ENCODE results near the gene FAM20B. TPM values are rescaled to one million over a fixed set of nuclear protein-coding genes. Genes with fewer than 3 reads are reported as not detected.

Gene FAM20B
- total and polyA plus RNA-seq, 7 donors: 22.5 to 55.2 (median 48.3) TPM

DNA sequence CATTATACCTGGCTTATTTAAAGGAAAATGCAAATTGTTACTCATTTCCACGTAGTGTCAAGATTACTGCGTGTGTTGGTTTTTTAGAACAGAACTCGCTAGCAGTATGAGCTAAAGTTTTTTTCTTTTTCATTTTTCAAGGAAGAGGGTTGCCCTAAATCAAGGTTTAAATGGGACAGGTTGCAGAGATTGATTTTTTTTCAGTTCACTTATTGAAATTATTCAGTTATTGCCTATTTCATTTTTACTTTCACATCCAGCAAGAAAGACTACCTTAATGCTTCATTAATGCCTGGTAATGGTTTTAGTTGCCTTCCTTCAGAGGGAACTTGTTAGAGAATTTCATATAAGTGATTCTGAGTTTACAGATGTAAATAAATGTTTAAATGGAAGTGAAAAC is 5.6 kb downstream of the FAM20B start:
- Histone ChIP-seq H3K36me3 (ENCODE audit: insufficient read depth in 1 of 2, low read depth in 1 of 2) (no peaks in the 10 kb centered on the region), H3K27ac (peak overlapping the region; percentile 82), H3K27me3 (ENCODE audit: insufficient read depth in 3 of 3, low read length in 2 of 3) (no peaks in the 10 kb centered on the region), H3K4me1 (peaks cover 80% of the 10 kb centered on the region), H3K9me3 (no peaks in the 10 kb centered on the region), H3K4me3 (no peak overlapping the region)
- ATAC-seq: no peak
- 79 to 90% (median 85%) methylated on average over 3 of the region's 3 CpGs for WGBS, 3 donors
- TF ChIP-seq, protein P1, sequence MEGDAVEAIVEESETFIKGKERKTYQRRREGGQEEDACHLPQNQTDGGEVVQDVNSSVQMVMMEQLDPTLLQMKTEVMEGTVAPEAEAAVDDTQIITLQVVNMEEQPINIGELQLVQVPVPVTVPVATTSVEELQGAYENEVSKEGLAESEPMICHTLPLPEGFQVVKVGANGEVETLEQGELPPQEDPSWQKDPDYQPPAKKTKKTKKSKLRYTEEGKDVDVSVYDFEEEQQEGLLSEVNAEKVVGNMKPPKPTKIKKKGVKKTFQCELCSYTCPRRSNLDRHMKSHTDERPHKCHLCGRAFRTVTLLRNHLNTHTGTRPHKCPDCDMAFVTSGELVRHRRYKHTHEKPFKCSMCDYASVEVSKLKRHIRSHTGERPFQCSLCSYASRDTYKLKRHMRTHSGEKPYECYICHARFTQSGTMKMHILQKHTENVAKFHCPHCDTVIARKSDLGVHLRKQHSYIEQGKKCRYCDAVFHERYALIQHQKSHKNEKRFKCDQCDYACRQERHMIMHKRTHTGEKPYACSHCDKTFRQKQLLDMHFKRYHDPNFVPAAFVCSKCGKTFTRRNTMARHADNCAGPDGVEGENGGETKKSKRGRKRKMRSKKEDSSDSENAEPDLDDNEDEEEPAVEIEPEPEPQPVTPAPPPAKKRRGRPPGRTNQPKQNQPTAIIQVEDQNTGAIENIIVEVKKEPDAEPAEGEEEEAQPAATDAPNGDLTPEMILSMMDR (IDR thresholded peaks at IDR 0.05): no peak
- intact Hi-C loops (cut with DNase I): loop anchor here in 1 of 2 donors (5.0 kb wide), 1 partner anchor 161 kb away; no protein-coding TSS in a partner anchor
- DNase-seq: no peak

DNA sequence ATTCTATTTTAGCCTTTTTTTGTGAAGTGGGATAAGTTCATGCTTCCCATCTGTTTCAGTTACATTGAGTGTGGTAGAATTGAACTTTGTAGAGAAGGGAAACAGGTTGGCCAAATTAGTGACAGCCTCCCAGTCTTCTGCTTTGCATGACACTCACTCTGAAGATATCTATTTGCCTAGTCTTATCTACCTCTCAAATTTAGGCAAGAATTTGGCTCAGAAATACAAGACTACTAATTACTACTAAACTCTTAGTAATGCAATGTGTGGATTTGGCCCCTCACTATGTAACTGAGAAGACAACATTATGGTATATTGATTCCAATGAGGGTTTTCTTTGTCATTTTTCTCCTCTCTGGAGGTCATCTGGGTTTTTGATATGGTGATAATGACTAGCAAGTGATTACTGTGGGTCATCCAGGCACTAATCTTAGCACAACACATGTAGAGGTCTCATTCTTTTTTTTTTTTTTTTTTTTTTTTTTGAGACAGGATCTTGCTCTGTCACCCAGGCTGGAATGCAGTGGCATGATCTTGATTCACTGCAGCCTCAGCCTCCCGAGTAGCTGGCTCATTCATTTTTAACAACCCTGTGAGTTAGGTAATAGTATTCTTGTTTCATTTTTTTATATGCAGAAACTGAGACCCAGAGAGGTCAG is 6.3 kb downstream of the FAM20B start:
- Histone ChIP-seq H3K4me1 (peaks cover 77% of the 10 kb centered on the region), H3K9me3 (no peaks in the 10 kb centered on the region), H3K36me3 (ENCODE audit: insufficient read depth in 1 of 2, low read depth in 1 of 2) (no peaks in the 10 kb centered on the region), H3K4me3 (peak overlapping the region; percentile 19), H3K27me3 (ENCODE audit: insufficient read depth in 3 of 3, low read length in 2 of 3) (no peaks in the 10 kb centered on the region), H3K27ac (peak overlapping the region; percentile 82)
- intact Hi-C loops (cut with DNase I): loop anchor here in 1 of 2 donors (5.0 kb wide), 1 partner anchor 160 kb away; no protein-coding TSS in a partner anchor
- ATAC-seq (peak; percentile 67 to 85 (median 76)), DNase-seq (no peak)
- WGBS, 3 donors: 13 to 21% (median 14%) methylated on average over 1 of the region's 1 CpG
- TF ChIP-seq, protein P1 (IDR thresholded peaks at IDR 0.05): no peak

DNA sequence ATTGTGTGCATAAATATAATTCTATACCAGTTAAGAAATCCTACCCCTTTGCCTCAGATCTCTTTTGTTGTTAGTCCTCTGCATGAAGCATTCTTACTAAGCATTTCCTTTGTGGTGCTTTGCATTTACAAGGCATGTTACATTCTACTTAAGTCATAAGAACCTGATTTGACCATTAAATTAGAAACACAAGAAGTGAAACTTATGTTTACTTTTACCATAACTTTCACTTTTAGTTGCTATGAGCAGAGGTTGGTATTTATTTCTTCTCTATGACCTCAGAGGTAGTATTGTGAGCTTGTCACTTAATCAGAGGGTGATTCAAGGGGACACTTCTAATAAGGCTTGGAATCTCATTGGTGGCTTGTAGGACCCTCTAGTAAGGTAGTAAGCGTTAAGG is 9.0 kb downstream of the FAM20B start:
- WGBS, 3 donors: 48 to 63% (median 58%) methylated on average over 1 of the region's 1 CpG
- peak in 1 of 4 donors; percentile 31 for ATAC-seq
- Histone ChIP-seq H3K9me3 (no peaks in the 10 kb centered on the region), H3K27me3 (ENCODE audit: insufficient read depth in 3 of 3, low read length in 2 of 3) (no peaks in the 10 kb centered on the region), H3K36me3 (ENCODE audit: insufficient read depth in 1 of 2, low read depth in 1 of 2) (no peaks in the 10 kb centered on the region), H3K4me3 (no peak overlapping the region), H3K27ac (peak overlapping the region; percentile 9), H3K4me1 (peaks cover 67% of the 10 kb centered on the region)
- TF ChIP-seq, protein P1 (IDR thresholded peaks at IDR 0.05): no peak
- intact Hi-C loops (cut with DNase I): loop anchor here in 1 of 2 donors (5.0 kb wide), 2 partner anchors 43 to 158 kb away; no protein-coding TSS in a partner anchor
- DNase-seq: no peak

DNA sequence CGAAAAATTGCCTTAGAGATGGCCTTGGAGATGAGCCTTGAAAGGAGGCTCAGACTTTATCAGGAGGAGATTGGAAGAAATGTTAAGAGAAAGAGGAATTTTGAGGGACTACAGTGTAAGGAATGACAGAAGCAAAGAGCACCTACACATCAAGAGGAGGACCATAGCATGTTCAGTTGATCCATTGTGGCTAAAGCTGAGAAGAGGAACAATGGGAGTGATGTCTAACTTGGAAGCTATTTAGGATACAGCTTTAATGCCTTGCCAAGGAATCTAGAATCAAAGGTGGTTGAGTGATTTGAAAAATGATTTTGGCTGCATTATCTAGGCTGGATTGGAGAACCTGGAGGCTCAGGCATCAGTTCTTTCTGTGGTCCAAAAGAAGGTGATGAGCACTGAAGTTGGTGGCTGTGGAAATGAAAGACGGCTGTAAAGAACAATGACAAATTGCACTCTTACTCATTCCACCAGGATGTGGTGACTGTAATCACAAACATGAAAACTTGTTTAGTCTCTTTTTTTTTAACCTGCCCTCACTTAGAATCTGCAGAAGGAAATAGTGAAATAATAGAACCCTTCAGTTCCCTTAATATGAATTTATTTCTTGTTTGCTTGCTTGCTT is 11.3 kb downstream of the FAM20B start:
- no peak overlapping the region for H3K27ac ChIP-seq
- TF ChIP-seq, protein P1 (IDR thresholded peaks at IDR 0.05): no peak

More for the DNA sequence above, 11.3 kb downstream of the FAM20B start:
- no peaks in the 10 kb centered on the region for H3K9me3 ChIP-seq
- DNase-seq: no peak
- peak in 1 of 4 donors; percentile 73 for ATAC-seq
- 73 to 86% (median 78%) methylated on average over 2 of the region's 2 CpGs for WGBS, 3 donors
- no peaks in the 10 kb centered on the region for H3K27me3 ChIP-seq (ENCODE audit: insufficient read depth in 3 of 3, low read length in 2 of 3)
- no peak overlapping the region for H3K4me3 ChIP-seq
- no peaks in the 10 kb centered on the region for H3K36me3 ChIP-seq (ENCODE audit: insufficient read depth in 1 of 2, low read depth in 1 of 2)
- peaks cover 45% of the 10 kb centered on the region for H3K4me1 ChIP-seq
- intact Hi-C loops (cut with DNase I): loop anchor here in 1 of 2 donors (5.0 kb wide), 1 partner anchor 40 kb away; no protein-coding TSS in a partner anchor
